SK-N-SH treated with all-trans-retinoic acid at 6 μM for 48 hours (cell line): Measurements from ENCODE around the gene CLTB.
A peak's percentile ranks its signal among the peaks of the same experiment; 100 is the strongest.
"Not testable (repeated sequence)": the region's sequence is repeated elsewhere in the genome, so short reads cannot be mapped to it uniquely, and the experiment has no call there.

Experiments
- ATAC-seq: fragments of 200-7000 bp; cut with Tn5 transposase; 3 replicates; pipeline ENCODE4 v1.9.1; 2020; ENCODE audit warnings: mild to moderate bottlenecking, moderate library complexity
- ARNTL ChIP-seq: fragments of 450-650 bp; formaldehyde crosslinking; IDR thresholded peaks from 2 replicates; pipeline ENCODE4 v1.5.0; 2020; ENCODE audit warnings: low read depth, mild to moderate bottlenecking, moderate library complexity, borderline replicate concordance
- BACH2 ChIP-seq: fragments of 250-450 bp; sonication (Bioruptor Pico); IDR thresholded peaks from 2 replicates; pipeline ENCODE4 v1.9.0; 2021; ENCODE audit warnings: mild to moderate bottlenecking, borderline replicate concordance
- CREB5 ChIP-seq: fragments of 250-450 bp; sonication (Bioruptor Pico); IDR thresholded peaks from 2 replicates; pipeline ENCODE4 v1.5.1; 2020; ENCODE audit warnings: low read depth, mild to moderate bottlenecking, moderate library complexity
- CSDC2 ChIP-seq: fragments of 250-450 bp; sonication (Bioruptor Pico); IDR thresholded peaks from 2 replicates; pipeline ENCODE4 v1.5.0; 2020; ENCODE audit warnings: mild to moderate bottlenecking, moderate library complexity
- GLIS3 ChIP-seq: fragments of 250-450 bp; sonication (Bioruptor Pico); IDR thresholded peaks from 2 replicates; pipeline ENCODE4 v1.5.0; 2020; ENCODE audit warnings: mild to moderate bottlenecking, moderate library complexity
- ISL1 ChIP-seq: fragments of 250-450 bp; sonication (Bioruptor Pico); IDR thresholded peaks from 2 replicates; pipeline ENCODE4 v2.1.2; 2022; ENCODE audit warnings: mild to moderate bottlenecking, moderate library complexity
- OSR1 ChIP-seq: fragments of 250-450 bp; sonication (Bioruptor Pico); IDR thresholded peaks from 2 replicates; pipeline ENCODE4 v1.8.0; 2022; ENCODE audit warnings: moderate library complexity, mild to moderate bottlenecking, inconsistent platforms
- PATZ1 ChIP-seq: fragments of 250-450 bp; sonication (Bioruptor Pico); IDR thresholded peaks from 2 replicates; pipeline ENCODE4 v1.8.0; 2020; ENCODE audit warnings: mild to moderate bottlenecking, moderate library complexity, borderline replicate concordance
- POU6F1 ChIP-seq: fragments of 250-450 bp; sonication (Bioruptor Pico); IDR thresholded peaks from 2 replicates; pipeline ENCODE4 v1.8.0; 2021; ENCODE audit warnings: low read depth, mild to moderate bottlenecking, moderate library complexity, borderline replicate concordance
- PPARA ChIP-seq: fragments of 250-450 bp; sonication (Bioruptor Pico); IDR thresholded peaks from 2 replicates; pipeline ENCODE4 v1.5.0; 2020; ENCODE audit warnings: mild to moderate bottlenecking, borderline replicate concordance
- RARB ChIP-seq: fragments of 250-450 bp; sonication (Bioruptor Pico); IDR thresholded peaks from 2 replicates; pipeline ENCODE4 v1.8.0; 2021; ENCODE audit warnings: mild to moderate bottlenecking, moderate library complexity
- SNAI2 ChIP-seq: fragments of 250-450 bp; sonication (Bioruptor Pico); IDR thresholded peaks from 2 replicates; pipeline ENCODE4 v1.5.0; 2020; ENCODE audit warnings: mild to moderate bottlenecking, moderate library complexity
- TCF4 ChIP-seq: fragments of 250-450 bp; sonication (Bioruptor Pico); IDR thresholded peaks from 2 replicates; pipeline ENCODE4 v1.8.0; 2021; ENCODE audit warnings: mild to moderate bottlenecking, moderate library complexity, borderline replicate concordance
- TOX ChIP-seq: fragments of 250-450 bp; sonication (Bioruptor Pico); IDR thresholded peaks from 2 replicates; pipeline ENCODE4 v1.8.0; 2021; ENCODE audit warnings: mild to moderate bottlenecking, moderate library complexity, borderline replicate concordance
- TSHZ2 ChIP-seq: fragments of 250-450 bp; sonication (Bioruptor Pico); IDR thresholded peaks from 2 replicates; pipeline ENCODE4 v1.5.0; 2020; ENCODE audit warnings: mild to moderate bottlenecking, moderate library complexity
- ZC3H10 ChIP-seq: fragments of 250-450 bp; sonication (Bioruptor Pico); IDR thresholded peaks from 2 replicates; pipeline ENCODE4 v1.5.1; 2021; ENCODE audit warnings: mild to moderate bottlenecking, moderate library complexity
- ZFP3 ChIP-seq: fragments of 250-450 bp; sonication (Bioruptor Pico); IDR thresholded peaks from 2 replicates; pipeline ENCODE4 v1.5.0; 2020; ENCODE audit warnings: mild to moderate bottlenecking, moderate library complexity
- ZFP30 ChIP-seq: fragments of 450-650 bp; formaldehyde crosslinking; IDR thresholded peaks from 2 replicates; pipeline ENCODE4 v1.5.0; 2022; ENCODE audit warnings: mild to moderate bottlenecking, moderate library complexity
- ZNF70 ChIP-seq: fragments of 450-650 bp; formaldehyde crosslinking; IDR thresholded peaks from 2 replicates; pipeline ENCODE4 v1.5.0; 2020; ENCODE audit warnings: mild to moderate bottlenecking, moderate library complexity
- ZNF8 ChIP-seq: fragments of 450-650 bp; formaldehyde crosslinking; IDR thresholded peaks from 2 replicates; pipeline ENCODE4 v1.5.0; 2020; ENCODE audit warnings: mild to moderate bottlenecking, moderate library complexity

Gene CLTB

GRCh38 chr5:176444742-176445141, 28.4 kb upstream of the CLTB start:
- no peak for ATAC-seq
- no peak for TF ChIP-seq ARNTL
- TF ChIP-seq TSHZ2 (CRISPR knock-in tag): no peak
- TF ChIP-seq BACH2 (CRISPR knock-in tag): no peak
- no peak for TF ChIP-seq ISL1
- no peak for TF ChIP-seq ZNF70
- TF ChIP-seq ZFP30 (CRISPR knock-in tag): no peak
- TF ChIP-seq ZC3H10 (CRISPR knock-in tag): no peak
- TF ChIP-seq ZFP3 (CRISPR knock-in tag): no peak
- no peak for TF ChIP-seq SNAI2 (CRISPR knock-in tag)
- TF ChIP-seq OSR1: no peak
- TF ChIP-seq CREB5 (CRISPR knock-in tag): no peak
- no peak for TF ChIP-seq ZNF8 (CRISPR knock-in tag)
- TF ChIP-seq PPARA: no peak
- no peak for TF ChIP-seq CSDC2 (CRISPR knock-in tag)

GRCh38 chr5:176442911-176443310, 26.6 kb upstream of the CLTB start:
- ATAC-seq: not testable (repeated sequence)

- ATAC-seq: peak; percentile 37; the same call in 2 of the 3 replicates
- TF ChIP-seq ZC3H10 (CRISPR knock-in tag): no peak
- no peak for TF ChIP-seq GLIS3 (CRISPR knock-in tag)
- TF ChIP-seq PATZ1 (CRISPR knock-in tag): no peak
- TF ChIP-seq TSHZ2 (CRISPR knock-in tag): no peak
- TF ChIP-seq ZFP30 (CRISPR knock-in tag): no peak
- TF ChIP-seq CSDC2 (CRISPR knock-in tag): no peak
- TF ChIP-seq TOX: no peak
- no peak for TF ChIP-seq PPARA
- TF ChIP-seq ZNF70: no peak
- no peak for TF ChIP-seq ZNF8 (CRISPR knock-in tag)
- no peak for TF ChIP-seq ISL1
- no peak for TF ChIP-seq RARB (CRISPR knock-in tag)
- no peak for TF ChIP-seq ZFP3 (CRISPR knock-in tag)
- TF ChIP-seq TCF4 (CRISPR knock-in tag): no peak
- no peak for TF ChIP-seq OSR1
- no peak for TF ChIP-seq POU6F1
These were observed 25.6 kb upstream of the CLTB start for GRCh38 chr5:176441921-176442323.
